ENCODE measurements around the gene CTNND2.
A peak's percentile ranks its signal among the peaks of the same experiment; 100 is the strongest.

CTNND2 gene

GRCh38 chr5:11815481-11815880, 88.8 kb downstream of the CTNND2 start:
- TF ChIP-seq CTCF (conservative IDR thresholded peaks at IDR 0.05; ENCODE audit: low read depth, low read length), result no peak
- no peak overlapping the region for H3K4me3 ChIP-seq (ENCODE audit: low read length)
- DNase-seq (ENCODE audit: low read depth), result no peak

- no peak for TF ChIP-seq CTCF (conservative IDR thresholded peaks at IDR 0.05; ENCODE audit: low read depth, low read length)
- no peak overlapping the region for H3K4me3 ChIP-seq (ENCODE audit: low read length)
- no peak for DNase-seq (ENCODE audit: low read depth)
Observed at GRCh38 chr5:11814373-11814772, 89.9 kb downstream of the CTNND2 start.

GRCh38 chr5:11809407-11809806, 94.8 kb downstream of the CTNND2 start:
- H3K4me3 ChIP-seq (ENCODE audit: low read length), result no peak overlapping the region
- TF ChIP-seq CTCF (conservative IDR thresholded peaks at IDR 0.05; ENCODE audit: low read depth, low read length), result no peak
- no peak for DNase-seq (ENCODE audit: low read depth)

- H3K4me3 ChIP-seq (ENCODE audit: low read length), result no peak overlapping the region
- no peak for TF ChIP-seq CTCF (conservative IDR thresholded peaks at IDR 0.05; ENCODE audit: low read depth, low read length)
- no peak for DNase-seq (ENCODE audit: low read depth)
Observed at GRCh38 chr5:11803436-11803835, 100.8 kb downstream of the CTNND2 start.

- DNase-seq (ENCODE audit: low read depth), result no peak
- no peak overlapping the region for H3K4me3 ChIP-seq (ENCODE audit: low read length)
- TF ChIP-seq CTCF (conservative IDR thresholded peaks at IDR 0.05; ENCODE audit: low read depth, low read length), result no peak
Observed at GRCh38 chr5:11801061-11801460, 103.2 kb downstream of the CTNND2 start.

GRCh38 chr5:11797132-11797531, 107.1 kb downstream of the CTNND2 start:
- no peak overlapping the region for H3K4me3 ChIP-seq (ENCODE audit: low read length)
- peak; percentile 10 for DNase-seq (ENCODE audit: low read depth)

More at GRCh38 chr5:11797132-11797531, 107.1 kb downstream of the CTNND2 start:
- peak; percentile 19 for TF ChIP-seq CTCF (conservative IDR thresholded peaks at IDR 0.05; ENCODE audit: low read depth, low read length)

Measured in retinal pigment epithelial cell (primary cell).